ENCODE measurements around the gene TNFRSF4.

DNA sequence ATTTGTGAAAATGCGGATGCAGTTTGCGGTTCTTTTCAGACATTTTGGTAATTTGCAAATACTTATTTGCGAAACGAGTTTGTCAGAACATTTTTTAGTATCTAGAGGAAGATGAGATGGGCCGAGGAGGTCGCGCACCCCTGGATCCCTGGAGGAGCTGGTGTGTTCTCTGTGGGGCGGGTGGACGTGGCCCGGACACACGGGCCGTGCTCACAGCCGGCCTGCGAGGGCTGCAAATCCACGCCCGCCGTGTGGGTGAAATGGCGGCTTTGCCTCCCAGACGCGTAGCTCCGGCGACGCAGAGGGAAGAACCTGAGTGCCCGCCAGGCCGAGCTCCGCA lies 49.6 kb downstream of the TNFRSF4 start:
- TF ChIP-seq, protein P1, sequence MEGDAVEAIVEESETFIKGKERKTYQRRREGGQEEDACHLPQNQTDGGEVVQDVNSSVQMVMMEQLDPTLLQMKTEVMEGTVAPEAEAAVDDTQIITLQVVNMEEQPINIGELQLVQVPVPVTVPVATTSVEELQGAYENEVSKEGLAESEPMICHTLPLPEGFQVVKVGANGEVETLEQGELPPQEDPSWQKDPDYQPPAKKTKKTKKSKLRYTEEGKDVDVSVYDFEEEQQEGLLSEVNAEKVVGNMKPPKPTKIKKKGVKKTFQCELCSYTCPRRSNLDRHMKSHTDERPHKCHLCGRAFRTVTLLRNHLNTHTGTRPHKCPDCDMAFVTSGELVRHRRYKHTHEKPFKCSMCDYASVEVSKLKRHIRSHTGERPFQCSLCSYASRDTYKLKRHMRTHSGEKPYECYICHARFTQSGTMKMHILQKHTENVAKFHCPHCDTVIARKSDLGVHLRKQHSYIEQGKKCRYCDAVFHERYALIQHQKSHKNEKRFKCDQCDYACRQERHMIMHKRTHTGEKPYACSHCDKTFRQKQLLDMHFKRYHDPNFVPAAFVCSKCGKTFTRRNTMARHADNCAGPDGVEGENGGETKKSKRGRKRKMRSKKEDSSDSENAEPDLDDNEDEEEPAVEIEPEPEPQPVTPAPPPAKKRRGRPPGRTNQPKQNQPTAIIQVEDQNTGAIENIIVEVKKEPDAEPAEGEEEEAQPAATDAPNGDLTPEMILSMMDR (IDR thresholded peaks at IDR 0.05): no peak
- no peak for TF ChIP-seq EP300 (IDR thresholded peaks at IDR 0.05)
- TF ChIP-seq POLR2A (IDR thresholded peaks at IDR 0.05): no peak

Data from tibial nerve (tissue), 4 donors.